ENCODE results near the gene SOX13. TPM values are rescaled to one million over a fixed set of nuclear protein-coding genes. Genes with fewer than 3 reads are reported as not detected.

The SOX13 gene
- total and polyA plus RNA-seq, 10 of the 15 experiments (the other 5 are each of a cell fraction or from before 2014, with no cell fraction given): 0.04 to 0.31 (median 0.11) TPM; not detected in 7

DNA sequence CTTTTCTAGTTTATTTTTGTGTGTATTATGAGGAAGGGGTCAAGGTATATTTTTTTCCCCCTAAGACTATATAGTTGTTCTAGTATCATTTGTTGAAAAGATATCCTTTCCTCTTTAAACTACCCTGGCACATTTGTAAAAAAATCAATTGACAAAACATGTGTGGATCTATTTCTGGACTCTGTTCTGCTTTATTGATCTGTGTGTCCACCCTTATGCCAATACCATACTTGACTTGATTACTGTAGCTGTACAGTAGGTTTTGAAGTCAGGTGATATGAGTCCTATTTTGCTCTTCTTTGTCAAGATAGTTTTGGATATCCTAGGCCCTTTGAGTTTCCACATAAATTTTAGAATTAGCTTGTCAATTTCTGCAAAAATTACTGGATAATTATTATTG, 21.2 kb upstream of the SOX13 start (continued):
- TF ChIP-seq, protein P1, sequence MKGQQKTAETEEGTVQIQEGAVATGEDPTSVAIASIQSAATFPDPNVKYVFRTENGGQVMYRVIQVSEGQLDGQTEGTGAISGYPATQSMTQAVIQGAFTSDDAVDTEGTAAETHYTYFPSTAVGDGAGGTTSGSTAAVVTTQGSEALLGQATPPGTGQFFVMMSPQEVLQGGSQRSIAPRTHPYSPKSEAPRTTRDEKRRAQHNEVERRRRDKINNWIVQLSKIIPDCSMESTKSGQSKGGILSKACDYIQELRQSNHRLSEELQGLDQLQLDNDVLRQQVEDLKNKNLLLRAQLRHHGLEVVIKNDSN (IDR thresholded peaks at IDR 0.05; ENCODE audit: borderline replicate concordance, extremely low read length, insufficient read depth, low read depth, low read length): no peak
- TF ChIP-seq RUNX3 (IDR thresholded peaks at IDR 0.05; ENCODE audit: low read length) (no peak), SMAD1 (IDR thresholded peaks at IDR 0.05; ENCODE audit: low read depth, partially characterized antibody) (no peak), BCL11A (IDR thresholded peaks at IDR 0.05; ENCODE audit: low read depth, low read length) (no peak)

DNA sequence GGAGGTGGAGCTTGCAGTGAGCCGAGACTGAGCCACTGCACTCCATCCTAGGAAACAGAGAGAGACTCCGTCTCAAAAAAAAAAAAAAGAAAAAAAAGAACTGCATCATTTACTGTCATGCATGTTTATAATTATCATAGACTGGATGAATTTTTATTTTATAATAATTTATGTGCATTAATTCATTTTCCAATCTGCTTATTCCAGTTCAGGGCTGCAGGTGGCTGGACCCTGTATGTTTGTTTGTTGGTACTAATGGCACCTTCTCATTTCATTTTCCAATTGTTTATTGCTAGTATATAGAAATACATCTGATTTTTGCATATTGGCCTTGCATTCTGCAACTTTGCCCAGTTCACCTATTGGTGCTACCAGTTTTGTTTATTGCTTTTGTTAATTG, 19.0 kb upstream of the SOX13 start:
- no peak overlapping the region for H3K27ac ChIP-seq (ENCODE audit: control insufficient read depth, insufficient read depth)
- H3K36me3 ChIP-seq (ENCODE audit: control insufficient read depth in 2 of 2, insufficient read depth in 2 of 2, low read length in 1 of 2): no peaks in the 10 kb centered on the region
- no peak overlapping the region for H3K4me2 ChIP-seq (ENCODE audit: control insufficient read depth, insufficient read depth)
- ChIA-PET CTCF (no interaction called here), SMC1A (ENCODE audit: uncharacterized antibody, unreplicated experiment) (no interaction called here), RAD21 (ENCODE audit: unreplicated experiment) (no interaction called here), POLR2A (interaction anchor here (0.7 kb wide), 1 partner anchor 8 kb away, joined by 7 read pairs; no protein-coding TSS in a partner anchor)
- FAIRE-seq (no peak), DNase-seq (ENCODE audit: low read depth, low spot score) (no peak), ATAC-seq (no peak)
- no peak overlapping the region for H2AFZ ChIP-seq (ENCODE audit: control insufficient read depth, low read depth, low read length)
- H3K4me1 ChIP-seq (ENCODE audit: control insufficient read depth, insufficient read depth, low read length): no peaks in the 10 kb centered on the region
- no TSS peak for BruUV-seq (replicated peaks)
- intact Hi-C loops (cut with micrococcal nuclease; ENCODE audit: unreplicated experiment): no loop called here
- no peaks in the 10 kb centered on the region for H3K27me3 ChIP-seq (replicated peaks in 1 of 2; ENCODE audit: control insufficient read depth in 2 of 2, insufficient read depth in 2 of 2, low read length in 1 of 2)
- WGBS (ENCODE audit: insufficient coverage, insufficient replicate concordance, low lambda C conversion rate, missing lambda C conversion rate): 80% methylated on average over 1 of the region's 2 CpGs
- no peak for TF ChIP-seq SMARCA5 (IDR thresholded peaks at IDR 0.05)
- no peak for TF ChIP-seq IKZF1 (conservative IDR thresholded peaks at IDR 0.05)
- no peak for TF ChIP-seq STAT3 (IDR thresholded peaks at IDR 0.05; ENCODE audit: low read depth, low read length)
- TF ChIP-seq SUZ12 (IDR thresholded peaks at IDR 0.05; ENCODE audit: unreplicated experiment): no peak
- TF ChIP-seq, protein P2, sequence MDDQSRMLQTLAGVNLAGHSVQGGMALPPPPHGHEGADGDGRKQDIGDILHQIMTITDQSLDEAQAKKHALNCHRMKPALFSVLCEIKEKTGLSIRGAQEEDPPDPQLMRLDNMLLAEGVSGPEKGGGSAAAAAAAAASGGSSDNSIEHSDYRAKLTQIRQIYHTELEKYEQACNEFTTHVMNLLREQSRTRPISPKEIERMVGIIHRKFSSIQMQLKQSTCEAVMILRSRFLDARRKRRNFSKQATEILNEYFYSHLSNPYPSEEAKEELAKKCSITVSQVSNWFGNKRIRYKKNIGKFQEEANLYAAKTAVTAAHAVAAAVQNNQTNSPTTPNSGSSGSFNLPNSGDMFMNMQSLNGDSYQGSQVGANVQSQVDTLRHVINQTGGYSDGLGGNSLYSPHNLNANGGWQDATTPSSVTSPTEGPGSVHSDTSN (IDR thresholded peaks at IDR 0.05; ENCODE audit: insufficient replicate concordance, low read depth, low read length): no peak
- TF ChIP-seq TAF1 (IDR thresholded peaks at IDR 0.05; ENCODE audit: borderline replicate concordance, low read depth, low read length): no peak
- TF ChIP-seq IRF5 (IDR thresholded peaks at IDR 0.05; ENCODE audit: borderline replicate concordance): no peak
- TF ChIP-seq RELB (IDR thresholded peaks at IDR 0.05; ENCODE audit: low read depth): no peak
- no peak for TF ChIP-seq RB1 (IDR thresholded peaks at IDR 0.05; ENCODE audit: borderline replicate concordance)
- TF ChIP-seq FOS (IDR thresholded peaks at IDR 0.05; ENCODE audit: borderline replicate concordance, extremely low read depth, insufficient read length): no peak
- no peak for TF ChIP-seq NR2C1 (IDR thresholded peaks at IDR 0.05)
- TF ChIP-seq POLR2AphosphoS5 (IDR thresholded peaks at IDR 0.05; ENCODE audit: low read length): no peak
- TF ChIP-seq TCF12 (IDR thresholded peaks at IDR 0.05; ENCODE audit: low read depth, low read length): no peak
- no peak for TF ChIP-seq BHLHE40 (IDR thresholded peaks at IDR 0.05; ENCODE audit: borderline replicate concordance in 1 of 2, low read depth in 2 of 2, low read length in 1 of 2)
- TF ChIP-seq LARP7 (IDR thresholded peaks at IDR 0.05): no peak
- TF ChIP-seq ZNF207 (IDR thresholded peaks at IDR 0.05; ENCODE audit: borderline replicate concordance): no peak
- no peak for TF ChIP-seq HDGF (IDR thresholded peaks at IDR 0.05)
- H3K9me3 ChIP-seq (replicated peaks; ENCODE audit: control insufficient read depth, insufficient read depth, low read length): no peaks in the 10 kb centered on the region
- no peak overlapping the region for H3K4me3 ChIP-seq
- H4K20me1 ChIP-seq (ENCODE audit: control insufficient read depth, insufficient read depth): no peaks in the 10 kb centered on the region
- H3K9ac ChIP-seq (ENCODE audit: control insufficient read depth, insufficient read depth, low read length): no peak overlapping the region
- in situ Hi-C loops (cut with MboI): no loop called here
- no peaks in the 10 kb centered on the region for H3K79me2 ChIP-seq (ENCODE audit: control insufficient read depth, insufficient read depth, low read length)
